GM18867 (cell line): ENCODE results near the gene ZFR2.
"Not testable (repeated sequence)": the region's sequence is repeated elsewhere in the genome, so short reads cannot be mapped to it uniquely, and the experiment has no call there.

ENCODE experiments used
- ATAC-seq: cut with Tn5 transposase; IDR thresholded peaks from one replicate; pipeline ENCODE4 v1.9.1; 2021; ENCODE audit warnings: mild to moderate bottlenecking, moderate library complexity; ENCODE audit not compliant: unreplicated experiment

The ZFR2 gene

GRCh38 chr19:3868770-3869456, at the start of gene ZFR2:
Gene ZFR2, minus strand, starts transcription at chr19:3869038. Its CDS starts 21 bp downstream, at chr19:3869017.
- ATAC-seq = no peak

GRCh38 chr19:3916033-3916432, 47.2 kb upstream of the ZFR2 start:
- no peak for ATAC-seq

- no peak for ATAC-seq
These were observed 45.4 kb upstream of the ZFR2 start for GRCh38 chr19:3914199-3914598.

GRCh38 chr19:3910105-3910504, 41.3 kb upstream of the ZFR2 start:
- no peak for ATAC-seq

GRCh38 chr19:3908266-3909054, 39.6 kb upstream of the ZFR2 start:
- ATAC-seq = no peak

- ATAC-seq = no peak
These were observed 38.9 kb upstream of the ZFR2 start for GRCh38 chr19:3907626-3908265.

- ATAC-seq = no peak
These were observed 35.4 kb upstream of the ZFR2 start for GRCh38 chr19:3904233-3904632.

- no peak for ATAC-seq
These were observed 33.6 kb upstream of the ZFR2 start for GRCh38 chr19:3902317-3902973.

GRCh38 chr19:3899531-3900294, 30.9 kb upstream of the ZFR2 start:
- ATAC-seq = no peak

- ATAC-seq = no peak
These were observed 29.6 kb upstream of the ZFR2 start for GRCh38 chr19:3898426-3898825.

- no peak for ATAC-seq
These were observed 29.1 kb upstream of the ZFR2 start for GRCh38 chr19:3897936-3898335.

- ATAC-seq = no peak
These were observed 26.9 kb upstream of the ZFR2 start for GRCh38 chr19:3895788-3896187.

GRCh38 chr19:3894959-3895358, 26.1 kb upstream of the ZFR2 start:
- not testable (repeated sequence) for ATAC-seq

- ATAC-seq = no peak
These were observed 24.8 kb upstream of the ZFR2 start for GRCh38 chr19:3893509-3894179.

GRCh38 chr19:3890591-3890990, 21.8 kb upstream of the ZFR2 start:
- no peak for ATAC-seq

GRCh38 chr19:3882041-3882384, 13.2 kb upstream of the ZFR2 start:
- no peak for ATAC-seq

- no peak for ATAC-seq
These were observed 12.6 kb upstream of the ZFR2 start for GRCh38 chr19:3881272-3882040.

- ATAC-seq = no peak
These were observed 11.8 kb upstream of the ZFR2 start, which contains the start of gene ATCAY for GRCh38 chr19:3880471-3881271. Gene ATCAY, plus strand, starts transcription at chr19:3880685. Its CDS starts 5,083 bp downstream, at chr19:3885768.
